Gastroesophageal sphincter (tissue), 4 donors: ENCODE results near the gene PDLIM7. TPM values are rescaled to one million over a fixed set of nuclear protein-coding genes. Genes with fewer than 3 reads are reported as not detected.
"Not testable (repeated sequence)": the region's sequence is repeated elsewhere in the genome, so short reads cannot be mapped to it uniquely, and the experiment has no call there.

Source experiments
- ATAC-seq: fragments of 150-250 bp; one replicate; pipeline ENCODE4 v1.9.1; 2016; ENCODE audit warnings: mild to moderate bottlenecking, moderate library complexity
- H3K27ac ChIP-seq, 4 donors: fragments of 200-600 bp; sonication (generic) in 3 of 4; 1 replicate in 3 of 4; 2 replicates in 1 of 4; pipeline ENCODE4 v1.5.1; 2016 to 2019
- H3K27me3 ChIP-seq: fragments of 200-600 bp; sonication (generic); one replicate; pipeline ENCODE4 v1.5.1; 2019
- H3K36me3 ChIP-seq, 2 donors: fragments of 200-600 bp; sonication (generic); one replicate each; pipeline ENCODE4 v1.5.1; 2019; ENCODE audit warnings: control low read depth in 1 of 2
- H3K4me1 ChIP-seq, 3 donors: fragments of 200-600 bp; sonication (generic); 1 replicate in 2 of 3; 2 replicates in 1 of 3; pipeline ENCODE4 v1.5.1; 2016 to 2019; ENCODE audit warnings: control low read depth in 2 of 3
- H3K4me3 ChIP-seq, 2 donors: fragments of 200-600 bp; sonication (generic); one replicate each; pipeline ENCODE4 v1.5.1; 2019; ENCODE audit warnings: mild to moderate bottlenecking in 1 of 2, moderate library complexity in 1 of 2
- H3K9me3 ChIP-seq, 3 donors: fragments of 200-600 bp; sonication (generic); one replicate each; pipeline ENCODE4 v1.5.1; 2017 to 2019; ENCODE audit warnings: control low read depth in 2 of 3
- EP300 ChIP-seq: sonication (generic); formaldehyde crosslinking; IDR thresholded peaks from one replicate; pipeline ENCODE4 v1.6.1; 2017; ENCODE audit warnings: antibody characterized with exemption, mild to moderate bottlenecking
- POLR2A ChIP-seq, 2 donors: fragments of 450-650 bp; IDR thresholded peaks; one replicate each; pipeline ENCODE4 v1.6.1; 2017; ENCODE audit warnings: antibody characterized with exemption in 2 of 2, mild to moderate bottlenecking in 2 of 2, moderate library complexity in 1 of 2
- POLR2AphosphoS5 ChIP-seq: sonication (generic); formaldehyde crosslinking; IDR thresholded peaks from one replicate; pipeline ENCODE4 v1.6.1; 2017; ENCODE audit warnings: antibody characterized with exemption
- WGBS, 2 donors: methylation state at CpG; one replicate each; pipeline ENCODE4 v1.1.5; 2018; ENCODE audit warnings: low coverage in 1 of 2; 5-methylcytosine and 5-hydroxymethylcytosine counted together
- total RNA-seq, 4 donors: library from RNA; depleted of rRNA; stranded (reverse); fragments of >200 nt; gene quantifications; one replicate each; pipeline ENCODE4 v1.1.0, GENCODE V29; 2016
- TF ChIP-seq, protein P1 (sequence below), 4 experiments: fragments of 200-600 bp in 2 of 4; fragments of 450-650 bp in 2 of 4; sonication (generic) in 1 of 4; IDR thresholded peaks; one replicate each; pipeline ENCODE4 v1.5.1; 2017 to 2019; ENCODE audit warnings: antibody characterized with exemption in 4 of 4, mild to moderate bottlenecking in 2 of 4, moderate library complexity in 2 of 4

Gene PDLIM7
- total RNA-seq, 4 donors from 2014 or later, result 336 to 863 (median 437) TPM

DNA sequence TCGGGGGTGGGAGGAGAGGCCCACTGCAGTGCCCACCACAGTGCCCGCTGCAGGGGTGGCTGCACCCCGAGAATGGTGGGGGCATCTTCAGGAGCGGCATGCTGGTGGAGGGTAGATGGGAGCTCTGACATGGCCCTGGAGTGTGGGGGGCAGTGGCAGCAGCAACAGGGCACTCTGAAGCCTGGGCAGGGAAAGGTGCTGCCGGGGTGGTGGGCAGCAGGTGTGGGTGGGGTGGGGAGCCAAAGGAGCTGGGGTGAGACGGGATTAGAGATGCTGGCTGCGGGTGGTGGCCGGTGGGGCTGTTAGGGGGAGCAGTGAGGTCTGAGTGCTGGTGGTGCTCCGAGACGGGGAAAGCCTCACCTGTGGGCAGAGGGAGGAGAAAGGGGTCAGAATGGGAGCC lies 39.0 kb upstream of the PDLIM7 start:
- TF ChIP-seq, protein P1, sequence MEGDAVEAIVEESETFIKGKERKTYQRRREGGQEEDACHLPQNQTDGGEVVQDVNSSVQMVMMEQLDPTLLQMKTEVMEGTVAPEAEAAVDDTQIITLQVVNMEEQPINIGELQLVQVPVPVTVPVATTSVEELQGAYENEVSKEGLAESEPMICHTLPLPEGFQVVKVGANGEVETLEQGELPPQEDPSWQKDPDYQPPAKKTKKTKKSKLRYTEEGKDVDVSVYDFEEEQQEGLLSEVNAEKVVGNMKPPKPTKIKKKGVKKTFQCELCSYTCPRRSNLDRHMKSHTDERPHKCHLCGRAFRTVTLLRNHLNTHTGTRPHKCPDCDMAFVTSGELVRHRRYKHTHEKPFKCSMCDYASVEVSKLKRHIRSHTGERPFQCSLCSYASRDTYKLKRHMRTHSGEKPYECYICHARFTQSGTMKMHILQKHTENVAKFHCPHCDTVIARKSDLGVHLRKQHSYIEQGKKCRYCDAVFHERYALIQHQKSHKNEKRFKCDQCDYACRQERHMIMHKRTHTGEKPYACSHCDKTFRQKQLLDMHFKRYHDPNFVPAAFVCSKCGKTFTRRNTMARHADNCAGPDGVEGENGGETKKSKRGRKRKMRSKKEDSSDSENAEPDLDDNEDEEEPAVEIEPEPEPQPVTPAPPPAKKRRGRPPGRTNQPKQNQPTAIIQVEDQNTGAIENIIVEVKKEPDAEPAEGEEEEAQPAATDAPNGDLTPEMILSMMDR (IDR thresholded peaks at IDR 0.05), result no peak
- TF ChIP-seq EP300 (no peak), POLR2AphosphoS5 (no peak), POLR2A (IDR thresholded peaks at IDR 0.05) (no peak)
- H3K27me3 ChIP-seq, result no peaks in the 10 kb centered on the region
- H3K4me1 ChIP-seq, result peaks cover 9 to 55% (median 30%) of the 10 kb centered on the region in 3 donors
- peaks cover 0 to 54% of the 10 kb centered on the region in 2 donors for H3K36me3 ChIP-seq
- 93 to 100% methylated on average over 1 to 10 of the region's 10 CpGs for WGBS, 2 donors
- no peaks in the 10 kb centered on the region for H3K9me3 ChIP-seq
- ATAC-seq, result no peak
- no peak overlapping the region for H3K4me3 ChIP-seq
- peak overlapping the region in 3 of 4 donors; percentile 69 to 78 (median 72) for H3K27ac ChIP-seq

DNA sequence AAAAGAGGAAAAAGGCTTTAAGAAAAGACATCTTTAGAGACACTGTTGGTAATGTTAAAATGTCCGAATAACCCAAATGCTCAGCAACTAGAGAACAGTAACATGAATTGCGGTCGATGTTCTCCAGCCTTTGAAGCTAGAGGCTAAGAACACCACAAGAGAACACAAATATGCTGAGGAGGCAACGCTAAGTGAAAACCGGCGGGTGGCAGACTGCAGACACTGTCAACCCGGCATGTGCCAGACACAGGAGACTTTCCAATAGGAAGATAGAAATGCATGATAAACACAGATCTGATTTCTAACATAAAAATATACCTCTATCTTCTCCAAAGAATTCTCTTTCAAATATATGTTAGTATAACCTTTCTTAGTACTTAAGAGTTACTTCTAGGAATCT lies 37.7 kb upstream of the PDLIM7 start:
- TF ChIP-seq POLR2A (IDR thresholded peaks at IDR 0.05) (no peak), EP300 (no peak), POLR2AphosphoS5 (no peak)
- TF ChIP-seq, protein P1 (IDR thresholded peaks at IDR 0.05), result no peak
- WGBS, 2 donors, result 78 to 88% methylated on average over 7 of the region's 7 CpGs
- peaks cover 9 to 44% (median 30%) of the 10 kb centered on the region in 3 donors for H3K4me1 ChIP-seq
- no peaks in the 10 kb centered on the region for H3K9me3 ChIP-seq
- H3K27ac ChIP-seq, result peak overlapping the region in 2 of 4 donors; percentile 27 to 29
- no peak overlapping the region for H3K4me3 ChIP-seq
- no peak for ATAC-seq
- H3K27me3 ChIP-seq, result no peaks in the 10 kb centered on the region
- peaks cover 0 to 67% of the 10 kb centered on the region in 2 donors for H3K36me3 ChIP-seq

DNA sequence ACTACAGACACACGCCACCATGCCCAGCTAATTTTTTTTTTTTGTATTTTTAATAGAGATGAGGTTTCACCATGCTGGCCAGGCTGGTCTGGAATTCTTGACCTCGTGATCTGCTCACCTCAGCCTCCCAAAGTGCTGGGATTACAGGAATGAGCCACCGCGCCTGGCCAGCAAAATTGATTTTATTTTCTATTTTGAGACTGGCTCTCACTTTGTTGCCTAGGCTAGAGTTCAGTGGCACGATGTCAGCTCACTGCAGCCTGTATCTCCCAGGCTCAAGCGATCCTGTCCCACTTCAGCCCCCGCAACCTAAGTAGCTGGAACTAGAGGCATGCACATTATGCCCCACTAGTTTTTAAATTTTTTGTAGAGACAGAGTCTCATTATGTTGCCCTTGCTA lies 37.0 kb upstream of the PDLIM7 start:
- not testable (repeated sequence) for H3K4me3 ChIP-seq, H3K27me3 ChIP-seq, H3K9me3 ChIP-seq, ATAC-seq
- Histone ChIP-seq H3K4me1 (peaks cover 9 to 37% (median 30%) of the 10 kb centered on the region in 3 donors), H3K36me3 (peaks cover 0 to 74% of the 10 kb centered on the region in 2 donors), H3K27ac (peak overlapping the region in 1 of 4 donors; percentile 27)
- 100% methylated on average over 2 to 5 of the region's 7 CpGs for WGBS, 2 donors

DNA sequence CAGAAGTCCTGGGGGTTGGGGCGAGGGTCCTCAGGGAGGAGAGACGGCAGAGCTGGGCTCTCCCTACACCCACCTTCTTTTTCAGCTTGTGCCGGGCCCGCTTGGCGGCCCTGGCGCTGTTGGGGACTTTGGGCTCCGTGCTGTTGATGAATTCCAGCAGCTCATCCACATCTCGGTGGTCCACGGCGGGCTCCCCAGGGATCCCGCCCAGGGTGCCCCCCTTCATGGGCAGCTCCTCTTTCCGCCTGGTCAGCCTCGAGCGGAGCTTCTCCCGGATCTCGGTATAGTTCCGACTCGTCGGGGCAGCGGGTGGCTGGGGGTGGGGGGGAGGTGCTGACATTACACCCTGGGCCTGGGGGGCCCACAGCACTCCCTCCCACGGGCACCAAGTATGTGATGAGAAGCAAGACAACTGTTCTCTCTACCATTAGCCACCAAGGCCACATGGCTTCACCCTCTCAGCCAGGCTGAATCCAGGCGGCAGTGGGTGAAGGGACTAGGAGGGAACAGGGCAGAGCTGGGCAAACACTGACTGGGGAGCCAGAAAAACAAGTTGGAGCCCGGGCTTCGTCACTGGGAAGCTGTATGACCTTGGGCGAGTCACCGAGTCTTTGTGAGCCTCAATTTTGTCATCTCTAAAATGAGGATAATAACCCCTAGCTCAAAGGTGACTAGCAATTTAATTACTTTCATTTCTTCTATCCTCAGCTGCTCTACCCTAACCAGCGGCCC lies 34.0 kb upstream of the PDLIM7 start:
- Histone ChIP-seq H3K4me3 (no peak overlapping the region), H3K27me3 (no peaks in the 10 kb centered on the region), H3K36me3 (peaks cover 0 to 91% of the 10 kb centered on the region in 2 donors), H3K9me3 (no peaks in the 10 kb centered on the region), H3K4me1 (peaks cover 0 to 13% (median 3%) of the 10 kb centered on the region in 3 donors), H3K27ac (peak overlapping the region in 3 of 4 donors; percentile 11 to 45 (median 24))
- TF ChIP-seq, protein P1 (IDR thresholded peaks at IDR 0.05), result no peak
- TF ChIP-seq POLR2A (IDR thresholded peaks at IDR 0.05) (no peak), EP300 (no peak), POLR2AphosphoS5 (no peak)
- 92 to 96% methylated on average over 4 to 9 of the region's 27 CpGs for WGBS, 2 donors
- ATAC-seq, result no peak

DNA sequence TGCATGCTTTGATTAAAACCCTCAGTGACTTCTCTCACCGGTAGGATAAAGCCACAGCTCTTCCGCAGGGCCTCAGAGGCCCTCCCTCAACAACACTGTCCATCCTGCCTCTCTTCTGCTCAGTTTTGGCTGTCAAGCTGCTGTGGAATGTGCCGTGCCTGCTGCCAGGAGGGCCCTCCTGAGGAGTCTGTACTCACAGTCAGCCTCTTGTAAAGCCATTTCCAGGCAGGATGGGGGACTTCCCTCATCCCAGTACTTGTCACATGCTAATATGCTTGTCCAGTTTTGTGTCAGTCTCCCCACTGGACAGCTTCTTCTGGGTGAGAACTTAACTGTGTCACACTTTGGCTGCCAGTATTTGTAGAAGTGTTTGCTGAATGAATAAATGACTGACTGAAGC lies 33.2 kb upstream of the PDLIM7 start:
- WGBS, 2 donors, result 60% methylated on average over 1 of the region's 3 CpGs; no CpG with 5 or more reads in 1 of the 2 donors
- peaks cover 0 to 7% (median 0%) of the 10 kb centered on the region in 3 donors for H3K4me1 ChIP-seq
- H3K27me3 ChIP-seq, result no peaks in the 10 kb centered on the region
- H3K4me3 ChIP-seq, result no peak overlapping the region
- peak overlapping the region in 2 of 4 donors; percentile 2 to 21 for H3K27ac ChIP-seq
- H3K9me3 ChIP-seq, result no peaks in the 10 kb centered on the region
- H3K36me3 ChIP-seq, result peaks cover 0 to 92% of the 10 kb centered on the region in 2 donors
- TF ChIP-seq POLR2AphosphoS5 (no peak), EP300 (no peak), POLR2A (IDR thresholded peaks at IDR 0.05) (no peak)
- TF ChIP-seq, protein P1 (IDR thresholded peaks at IDR 0.05), result no peak
- no peak for ATAC-seq
